ENCODE data around the gene RBCK1.

Gene RBCK1

DNA sequence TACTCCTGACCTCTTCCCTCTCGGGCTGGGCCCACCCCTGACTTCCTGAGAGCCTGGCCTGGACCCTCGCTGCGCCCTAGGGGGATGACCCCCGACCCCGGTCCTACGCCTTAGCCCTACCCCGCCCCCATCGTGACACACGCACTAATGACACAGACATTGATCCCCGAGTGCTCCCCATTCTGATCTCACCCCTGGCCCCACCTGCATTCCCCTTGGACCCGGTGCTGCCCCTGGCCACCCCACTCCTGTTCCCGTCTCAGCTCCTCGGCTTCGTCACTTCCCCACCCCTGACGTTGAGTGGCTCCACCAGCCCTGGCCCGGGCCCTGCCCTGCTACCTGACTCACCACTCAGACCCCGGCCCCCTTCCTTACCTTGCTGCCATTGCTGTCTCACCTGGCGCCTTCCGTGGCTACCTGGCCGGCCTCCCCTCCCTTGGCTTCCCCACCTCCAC is 12.1 kb downstream of the RBCK1 start:
- no peak for DNase-seq

DNA sequence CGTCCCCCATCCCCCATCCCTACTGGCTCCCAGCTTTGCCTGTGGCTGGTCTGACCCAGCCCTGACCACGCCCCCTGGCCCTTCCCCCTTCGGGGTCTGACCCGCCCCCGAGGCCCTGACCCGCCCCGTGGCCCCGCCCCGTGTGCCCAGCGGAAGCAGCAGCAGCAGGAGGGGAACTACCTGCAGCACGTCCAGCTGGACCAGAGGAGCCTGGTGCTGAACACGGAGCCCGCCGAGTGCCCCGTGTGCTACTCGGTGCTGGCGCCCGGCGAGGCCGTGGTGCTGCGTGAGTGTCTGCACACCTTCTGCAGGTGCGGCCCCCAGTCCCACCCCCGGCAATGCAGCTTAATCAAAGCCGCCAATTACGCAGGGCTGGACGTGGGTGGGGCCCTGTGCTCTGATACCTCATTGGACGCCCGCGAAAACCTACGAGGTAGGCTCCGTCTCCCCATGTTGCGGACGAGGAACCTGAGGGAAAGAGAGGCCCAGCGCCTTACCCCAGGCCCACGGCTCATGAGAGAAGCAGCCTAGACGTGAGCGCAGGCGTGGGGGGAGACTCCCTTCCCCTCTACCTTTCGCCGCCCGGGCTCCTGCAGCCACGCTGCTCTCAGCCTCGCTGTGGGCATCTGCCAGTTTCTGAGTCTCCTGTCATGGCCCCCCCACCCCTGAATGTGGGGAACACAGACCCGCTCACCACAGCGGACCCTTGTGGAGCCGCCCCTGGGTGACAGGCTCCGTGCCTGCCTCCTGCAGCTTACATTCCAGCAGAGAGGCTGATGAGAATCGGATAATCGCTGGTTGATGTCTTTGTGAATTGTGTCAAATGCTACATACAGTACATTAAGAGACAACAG is 12.8 kb downstream of the RBCK1 start:
- DNase-seq = no peak

DNA sequence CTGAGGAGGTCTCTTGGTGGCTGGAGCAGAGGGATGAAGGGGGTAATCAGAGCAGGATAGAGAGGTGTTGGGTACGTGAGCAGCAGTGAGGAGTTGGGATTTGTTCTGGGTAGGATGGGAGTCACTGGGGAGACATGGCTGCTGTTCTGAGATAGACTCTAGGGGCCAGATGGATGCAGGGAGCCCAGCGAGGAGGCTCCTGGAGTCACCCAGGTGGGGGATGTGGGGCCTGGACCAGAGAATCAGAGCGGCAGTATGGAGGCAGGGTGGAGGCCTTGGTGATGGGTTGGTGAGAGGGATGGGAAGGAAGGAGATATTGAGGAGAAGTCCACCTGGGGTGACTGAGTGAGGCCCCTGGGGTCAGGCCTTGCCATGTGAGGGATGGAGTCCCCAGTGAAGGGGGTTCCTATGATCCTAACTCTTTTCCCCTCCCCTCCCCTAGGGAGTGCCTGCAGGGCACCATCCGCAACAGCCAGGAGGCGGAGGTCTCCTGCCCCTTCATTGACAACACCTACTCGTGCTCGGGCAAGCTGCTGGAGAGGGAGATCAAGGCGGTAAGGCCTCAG is 13.7 kb downstream of the RBCK1 start:
- DNase-seq = no peak

DNA sequence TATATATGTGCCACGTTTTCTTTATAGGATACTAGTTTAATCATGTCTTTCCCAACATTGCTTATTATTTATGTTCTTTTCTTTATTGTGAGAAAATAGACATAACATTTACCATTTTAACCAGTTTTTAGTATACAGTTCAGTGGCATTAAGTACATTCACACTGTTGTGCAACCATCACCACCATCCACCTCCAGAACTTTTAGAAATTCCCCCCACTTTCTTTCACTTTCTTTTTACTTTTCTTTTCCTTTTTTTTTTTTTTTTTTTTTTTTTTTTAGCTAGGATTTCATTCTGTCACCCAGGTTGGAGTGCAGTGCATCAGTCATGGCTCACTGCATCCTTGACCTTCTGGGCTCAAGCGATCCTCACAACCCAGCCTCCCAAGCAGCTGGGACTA is 18.5 kb downstream of the RBCK1 start:
- DNase-seq = no peak

DNA sequence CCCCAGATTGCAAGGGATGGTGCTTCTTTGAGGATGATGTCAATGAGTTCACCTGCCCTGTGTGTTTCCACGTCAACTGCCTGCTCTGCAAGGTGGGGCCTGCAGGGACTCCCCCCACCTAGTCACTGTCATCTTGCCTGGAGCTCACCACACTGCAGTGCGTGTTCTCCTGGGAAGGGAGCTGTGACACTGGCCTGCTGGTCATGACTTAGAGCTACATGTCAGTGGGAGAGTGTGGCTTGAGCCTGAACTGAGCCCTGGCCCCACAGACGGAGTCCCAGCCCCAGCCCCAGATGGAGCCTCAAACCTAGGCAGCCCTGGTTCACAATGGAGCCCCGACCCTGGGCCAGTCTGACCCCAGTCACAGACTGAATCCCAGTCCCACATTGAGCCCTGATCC is 19.3 kb downstream of the RBCK1 start:
- no peak for DNase-seq

DNA sequence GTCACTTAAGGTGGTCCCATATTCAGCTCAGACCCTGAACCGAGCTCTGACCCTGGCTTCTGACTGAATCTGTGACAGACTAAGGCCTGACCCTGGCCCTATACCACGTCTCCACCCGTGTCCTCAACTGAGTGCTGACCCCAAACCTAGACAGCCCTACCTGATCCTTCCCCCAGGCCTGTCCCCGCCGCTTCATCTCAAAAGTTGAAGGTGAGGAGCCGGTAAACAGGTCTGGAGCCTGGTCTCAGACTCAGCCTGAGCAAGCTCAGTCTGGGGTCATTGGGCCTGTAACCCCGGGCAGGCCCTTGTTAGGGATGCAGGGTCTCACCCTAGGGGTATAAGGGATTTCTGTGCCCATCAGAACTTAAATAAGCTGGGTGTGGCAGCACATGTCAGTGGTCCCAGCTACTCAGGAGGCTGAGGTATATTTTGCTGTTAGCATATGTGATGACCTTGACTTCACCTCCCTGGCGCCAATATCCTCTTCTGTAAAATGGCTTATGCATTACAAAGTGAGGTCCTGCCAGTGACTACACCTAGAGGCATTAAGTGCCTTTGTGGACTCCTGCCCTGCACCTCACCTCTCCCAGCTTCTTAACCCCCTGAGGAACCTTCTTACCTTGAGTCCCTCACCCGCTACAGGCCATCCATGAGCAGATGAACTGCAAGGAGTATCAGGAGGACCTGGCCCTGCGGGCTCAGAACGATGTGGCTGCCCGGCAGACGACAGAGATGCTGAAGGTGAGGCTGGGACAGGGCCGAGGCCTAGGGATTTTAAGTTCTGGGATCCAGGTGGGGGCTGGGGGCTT is 20.0 kb downstream of the RBCK1 start:
- DNase-seq = no peak

DNA sequence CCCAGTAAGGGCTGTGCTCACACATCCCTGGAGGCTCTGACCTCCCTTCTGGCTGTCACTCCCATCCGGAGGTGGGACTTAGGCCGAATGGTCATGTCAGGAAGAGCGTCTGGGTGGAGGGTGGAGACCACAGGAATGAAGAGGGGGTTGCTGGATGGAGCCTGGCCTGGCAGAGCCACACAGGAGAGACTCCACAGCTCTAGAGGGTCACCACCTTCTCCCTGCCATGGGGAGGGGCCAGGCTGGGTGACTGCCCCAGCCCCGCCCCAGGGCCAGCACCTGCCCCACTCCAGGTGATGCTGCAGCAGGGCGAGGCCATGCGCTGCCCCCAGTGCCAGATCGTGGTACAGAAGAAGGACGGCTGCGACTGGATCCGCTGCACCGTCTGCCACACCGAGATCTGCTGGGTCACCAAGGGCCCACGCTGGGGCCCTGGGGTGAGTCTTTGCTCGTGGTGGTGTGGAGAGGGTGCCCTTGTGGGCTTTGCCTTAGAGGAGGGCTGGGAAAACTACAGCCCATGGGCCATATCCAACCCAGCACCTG is 20.6 kb downstream of the RBCK1 start:
- no peak for DNase-seq

DNA sequence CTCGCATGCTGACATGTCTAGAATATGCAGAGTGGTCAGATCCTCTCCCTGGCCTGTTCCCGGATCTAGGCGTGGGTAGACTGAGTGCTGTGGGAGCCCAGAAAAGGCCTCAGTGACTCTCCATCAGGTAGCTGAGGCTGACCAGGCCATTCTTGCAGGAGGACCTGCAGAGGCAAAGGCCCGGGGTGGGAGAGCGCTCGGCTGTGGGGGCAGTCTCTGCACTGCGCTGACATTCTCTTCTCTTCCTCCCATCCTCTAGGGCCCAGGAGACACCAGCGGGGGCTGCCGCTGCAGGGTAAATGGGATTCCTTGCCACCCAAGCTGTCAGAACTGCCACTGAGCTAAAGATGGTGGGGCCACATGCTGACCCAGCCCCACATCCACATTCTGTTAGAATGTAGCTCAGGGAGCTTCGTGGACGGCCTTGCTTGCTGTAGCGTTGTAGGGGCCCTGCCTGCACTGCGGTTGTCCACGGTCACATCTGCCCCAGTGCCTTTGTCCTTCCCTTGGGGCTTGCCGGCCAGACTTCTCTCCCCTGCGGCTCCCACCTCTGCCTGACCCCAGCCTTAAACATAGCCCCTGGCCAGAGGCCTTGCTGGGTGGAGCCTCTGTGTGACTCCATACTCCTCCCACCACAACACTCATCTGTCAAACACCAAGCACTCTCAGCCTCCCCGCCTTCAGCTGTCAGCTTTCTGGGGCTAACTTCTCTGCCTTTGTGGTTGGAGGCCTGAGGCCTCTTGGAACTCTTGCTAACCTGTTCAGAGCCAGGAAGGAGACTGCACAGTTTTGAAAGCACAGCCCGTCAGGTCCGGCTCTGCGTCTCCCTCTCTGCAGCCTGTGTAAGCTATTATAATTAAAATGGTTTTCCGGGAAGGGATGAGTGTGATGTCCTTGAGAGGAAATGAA is 22.2 kb downstream of the RBCK1 start:
- DNase-seq = no peak

DNA sequence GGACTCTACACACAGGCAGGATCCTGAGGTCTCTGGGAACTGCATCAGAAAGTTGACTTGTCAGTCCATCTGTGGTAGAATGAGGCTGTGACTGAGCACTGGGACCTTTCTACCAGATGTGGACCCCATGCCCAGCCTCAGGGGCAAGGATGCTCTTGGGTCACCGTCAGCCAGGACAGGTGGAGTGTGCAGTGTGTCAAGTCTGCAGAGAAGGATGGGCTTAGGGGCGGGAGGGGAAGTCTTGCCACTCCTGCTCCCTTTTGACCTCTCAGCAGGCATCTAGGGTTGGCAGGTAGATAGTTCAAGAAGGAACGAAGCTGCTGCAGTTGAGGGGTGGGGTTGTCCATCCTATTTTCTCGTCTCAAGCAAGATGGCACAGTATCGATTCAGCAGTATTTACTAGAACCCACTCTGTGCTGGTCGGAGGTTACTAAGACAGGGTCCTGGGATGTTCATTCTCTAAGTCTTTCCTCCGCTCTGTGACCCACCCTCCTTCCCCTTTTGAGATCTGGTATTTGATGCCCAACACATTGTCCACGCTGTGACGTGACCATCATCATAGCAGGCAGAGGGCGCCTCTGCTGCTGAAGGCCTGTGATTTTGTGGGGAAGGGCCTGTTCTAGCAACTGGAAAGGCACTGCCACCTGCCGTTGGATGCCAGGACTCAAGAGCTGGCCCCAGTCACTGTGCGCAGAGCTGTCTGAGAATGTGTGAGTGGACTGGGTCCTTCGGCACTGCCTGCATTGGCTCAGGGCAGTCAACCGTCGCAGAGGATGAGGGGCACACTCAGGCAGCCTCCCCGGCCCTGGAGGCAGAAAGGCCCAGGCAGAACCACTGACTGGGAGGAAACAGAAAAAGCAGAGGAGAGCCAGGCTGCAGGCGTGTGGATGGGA is 23.2 kb downstream of the RBCK1 start:
- DNase-seq = no peak

DNA sequence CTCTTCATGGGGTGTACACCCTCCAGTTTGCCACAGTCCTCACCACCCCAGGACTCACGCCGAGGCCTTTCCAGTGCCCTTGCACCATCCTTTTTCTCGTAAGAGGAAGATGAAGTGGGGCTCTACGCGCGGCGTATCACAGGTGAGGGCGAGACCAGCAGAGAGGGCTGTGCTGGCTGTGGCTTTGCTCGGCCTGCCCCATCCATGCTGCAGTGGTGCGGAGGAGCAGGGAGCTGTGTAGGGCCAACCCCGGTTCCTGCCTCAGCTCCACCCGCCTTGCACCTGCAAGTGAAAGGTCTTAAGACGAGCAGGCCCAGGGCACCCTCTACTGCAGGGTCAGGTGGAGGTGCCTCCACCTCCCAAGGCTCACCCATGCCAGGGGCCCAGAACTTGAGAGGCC is 24.1 kb downstream of the RBCK1 start:
- DNase-seq = no peak

DNA sequence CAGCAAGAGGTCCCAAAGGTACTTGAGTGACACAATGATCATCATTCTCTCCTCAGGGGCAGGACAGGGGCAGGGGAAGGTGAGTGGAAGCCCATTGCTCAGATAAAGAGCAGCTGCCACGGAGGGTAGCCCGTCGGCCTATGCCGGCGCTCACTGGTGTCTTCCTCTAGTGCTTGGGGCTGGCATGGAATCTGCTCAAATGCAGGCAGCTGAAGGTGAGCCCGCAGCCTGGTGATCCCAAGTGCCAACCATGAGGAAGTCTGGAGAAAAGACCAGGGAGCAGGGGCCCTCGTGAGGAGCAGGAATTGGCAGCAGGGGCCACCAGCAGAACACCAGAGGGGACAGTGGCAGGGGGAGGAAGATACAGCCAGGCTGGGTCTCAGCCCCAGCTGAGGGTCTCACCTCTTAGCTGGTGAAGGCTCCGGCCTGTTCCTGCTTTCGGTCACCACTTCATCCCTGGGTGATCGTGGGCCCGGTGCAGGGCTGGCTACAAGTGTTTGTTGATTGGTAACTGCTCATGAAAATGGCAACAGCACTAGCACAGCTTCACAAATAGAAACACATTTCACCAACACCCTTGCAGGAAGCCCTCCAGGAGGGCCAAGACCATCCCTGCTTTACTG is 24.7 kb downstream of the RBCK1 start:
- no peak for DNase-seq

DNA sequence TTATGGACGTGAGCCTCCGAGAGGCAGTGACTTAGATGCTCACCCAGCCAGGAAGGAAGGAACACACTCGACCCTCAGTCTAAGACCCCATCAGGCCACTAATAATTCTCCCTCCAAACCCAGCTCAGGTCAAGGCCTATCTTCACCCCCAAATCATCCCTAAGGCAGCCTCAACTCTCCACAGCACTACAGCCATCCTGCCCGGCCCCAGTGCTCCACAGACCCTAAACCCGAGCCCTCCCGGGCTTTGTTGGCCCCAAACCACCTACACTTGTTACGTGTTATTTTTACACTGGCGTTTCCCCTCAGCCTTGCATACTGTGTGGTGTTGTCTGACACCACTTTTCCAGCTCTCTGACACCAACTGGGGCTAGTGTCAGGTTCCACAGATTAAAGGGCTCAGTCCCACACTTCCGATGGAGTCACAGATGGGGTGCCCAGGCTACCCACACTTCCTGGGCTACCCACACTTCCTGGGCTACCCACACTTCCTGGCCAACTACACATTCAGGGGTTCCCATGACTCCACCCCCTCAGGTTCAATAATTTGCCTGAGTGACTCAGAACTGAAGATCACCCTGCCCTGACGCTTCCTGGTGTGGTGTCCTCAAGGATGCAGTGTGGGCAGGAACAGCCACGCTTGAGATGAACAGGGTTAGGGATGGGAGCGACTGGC is 25.3 kb downstream of the RBCK1 start:
- no peak for DNase-seq

DNA sequence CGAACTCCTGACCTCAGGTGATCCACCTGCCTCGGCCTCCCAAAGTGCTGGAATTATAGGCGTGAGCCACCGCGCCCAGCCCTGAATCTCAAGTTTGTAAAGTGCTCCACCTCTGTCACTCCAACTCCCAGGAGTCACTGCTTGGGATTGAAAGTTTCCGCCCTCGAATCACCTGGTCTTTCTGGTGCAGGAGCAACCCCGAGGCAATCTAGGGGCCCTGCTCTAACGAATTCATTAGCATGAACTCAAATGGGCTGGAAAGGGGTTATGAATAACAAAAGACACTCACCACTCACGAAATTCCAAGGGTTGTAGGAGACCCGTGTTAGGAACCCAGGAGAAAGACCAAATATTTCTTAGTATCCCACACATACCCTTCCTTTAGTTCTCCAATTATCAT is 26.1 kb downstream of the RBCK1 start:
- DNase-seq = no peak

DNA sequence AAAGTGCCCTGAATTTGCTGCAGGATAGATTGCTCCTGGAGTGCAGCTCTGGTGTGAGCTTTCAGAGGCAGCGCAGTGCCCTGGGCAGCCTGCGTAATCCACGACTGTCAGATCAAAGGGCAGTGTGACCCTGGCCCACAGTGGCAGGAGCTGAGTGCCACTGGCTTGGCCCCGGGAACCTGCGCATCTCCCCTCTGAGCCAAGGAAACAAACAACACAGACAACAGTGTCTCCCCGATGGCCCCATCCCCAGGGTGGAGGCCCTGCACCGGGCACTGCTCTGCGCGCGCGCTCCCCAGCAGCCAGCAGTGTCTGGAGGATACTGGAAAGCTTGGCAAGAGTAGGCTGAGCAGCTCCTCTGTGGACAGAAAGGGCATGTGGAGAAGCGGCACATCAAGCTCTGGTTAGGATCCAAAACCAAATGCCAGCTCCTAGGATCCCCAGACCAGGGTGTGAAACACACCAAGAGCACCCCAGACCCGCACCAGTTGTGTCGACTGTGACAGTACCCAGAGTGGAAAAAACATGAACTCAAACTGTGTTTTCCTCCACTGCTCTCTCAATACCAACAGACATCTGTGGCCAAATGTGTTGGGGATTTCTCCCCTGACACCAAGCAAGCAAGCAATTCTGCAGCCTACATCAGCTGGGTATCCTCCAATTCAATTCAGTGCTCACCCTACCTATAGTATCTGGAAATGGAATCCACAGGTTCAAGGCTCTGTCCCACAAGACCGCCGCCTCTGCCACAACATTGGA is 26.7 kb downstream of the RBCK1 start:
- no peak for DNase-seq

DNA sequence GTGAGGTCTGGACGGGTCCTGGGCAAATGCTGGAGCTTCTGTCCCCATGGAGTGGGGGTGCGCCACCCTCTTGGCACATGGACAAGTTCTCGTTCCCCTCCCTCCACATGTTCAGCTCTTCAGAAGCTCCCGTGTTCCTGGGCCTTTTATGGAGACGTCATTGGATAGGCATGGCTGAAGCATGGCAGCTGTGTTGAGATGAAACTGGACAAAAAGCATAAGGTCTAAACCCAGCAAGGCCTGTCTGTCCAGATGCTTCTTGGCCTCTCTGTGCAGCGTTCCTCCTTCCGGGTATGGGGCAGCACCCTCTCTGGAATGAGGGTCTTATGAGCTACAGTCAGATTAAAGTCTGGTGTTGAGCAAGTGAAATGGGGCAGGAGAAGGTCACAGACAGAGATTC is 27.5 kb downstream of the RBCK1 start:
- no peak for DNase-seq

DNA sequence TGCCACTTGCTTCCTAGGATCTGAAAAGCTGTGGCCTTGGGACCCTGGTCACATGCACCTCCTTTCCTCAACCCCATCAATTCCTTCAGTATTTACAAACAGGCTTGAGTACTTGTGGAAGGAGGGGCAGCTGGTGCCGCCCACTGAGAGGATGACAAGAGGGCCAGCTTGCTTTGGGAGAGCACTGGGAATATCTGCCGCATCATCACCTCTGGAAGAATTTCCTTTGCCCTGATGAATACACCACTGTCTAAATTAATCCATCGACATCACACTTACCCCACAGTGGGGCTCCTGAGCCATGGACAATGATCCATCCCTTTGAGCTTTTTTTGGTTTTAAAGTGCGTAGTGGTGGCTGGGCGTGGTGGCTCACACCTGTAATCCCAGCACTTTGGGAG is 28.4 kb downstream of the RBCK1 start:
- DNase-seq = no peak

DNA sequence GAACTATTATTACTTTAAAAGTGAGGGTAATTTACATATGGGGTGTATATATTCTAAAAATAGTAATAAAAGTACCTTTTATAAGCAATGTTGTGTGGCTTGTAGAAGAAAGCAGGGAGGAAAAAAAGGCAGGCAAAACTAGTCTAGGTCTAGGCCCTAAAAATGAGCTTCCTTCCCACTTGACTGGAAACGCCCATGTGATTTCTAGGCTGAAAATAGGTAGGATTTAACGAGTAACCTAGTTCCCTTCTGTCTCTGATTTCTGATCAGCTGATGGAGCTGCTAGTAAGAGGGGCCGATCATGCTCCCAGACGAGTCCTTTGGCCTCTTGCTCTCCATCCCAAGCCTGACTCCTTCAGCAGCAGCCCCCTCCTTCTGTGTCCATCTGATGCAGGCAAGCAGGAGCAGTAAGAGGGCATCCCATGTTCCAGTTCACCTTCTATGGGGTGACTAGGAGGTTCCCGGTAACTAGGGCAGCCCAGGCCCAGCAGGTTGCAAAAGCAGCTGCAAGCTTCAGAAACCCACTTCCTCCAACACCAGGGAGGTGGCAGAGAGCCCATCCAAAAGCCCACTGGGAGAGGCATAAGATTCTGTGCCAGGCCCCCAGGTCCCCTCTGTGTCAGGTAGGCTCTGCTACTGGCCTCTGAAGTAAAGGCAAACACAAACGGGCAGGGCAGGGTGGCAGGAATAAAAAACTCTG is 29.8 kb downstream of the RBCK1 start:
- DNase-seq = no peak

DNA sequence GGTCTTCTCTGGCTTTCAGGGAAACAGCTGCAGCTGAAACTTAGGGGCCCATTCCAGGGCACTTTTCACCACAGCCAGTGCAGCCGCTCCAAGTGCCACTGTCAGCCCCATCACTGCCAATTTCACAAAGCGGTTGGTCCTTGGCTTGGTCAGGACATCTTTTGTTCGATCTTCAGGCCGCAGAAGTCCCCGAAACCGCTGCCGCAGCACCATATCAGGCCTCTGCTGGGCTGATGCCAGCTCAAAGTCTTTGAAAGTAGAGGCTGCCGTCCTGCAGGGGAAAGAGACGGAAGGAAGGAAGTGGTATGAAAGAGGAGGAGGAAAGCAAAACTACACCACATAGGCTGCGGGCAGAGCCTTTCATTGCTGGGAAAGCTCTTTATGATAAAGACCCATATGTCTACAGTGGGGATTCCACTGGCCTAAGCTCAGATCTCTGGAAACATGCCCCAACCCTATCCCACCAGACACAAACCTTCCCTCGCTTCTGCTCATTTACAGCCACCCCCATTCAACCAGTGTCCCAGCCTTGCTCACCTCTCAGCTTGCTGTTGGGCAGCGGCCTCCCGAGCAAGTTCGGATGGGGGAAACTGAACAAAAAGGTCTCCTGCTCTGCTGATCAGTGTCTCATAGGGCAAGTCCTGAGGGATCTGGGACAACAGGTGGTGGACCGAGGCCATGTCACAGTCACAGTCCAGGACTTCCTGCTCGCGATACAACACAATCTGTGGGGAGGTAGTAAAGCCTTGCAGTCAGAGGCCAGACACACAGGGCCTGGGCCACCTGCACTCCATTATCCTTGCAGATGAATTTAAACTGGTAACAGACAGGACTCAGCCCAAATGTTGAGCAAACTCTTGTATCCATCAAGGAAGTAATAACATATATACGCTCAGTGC is 30.7 kb downstream of the RBCK1 start:
- DNase-seq = no peak

All from cortex of kidney (tissue), 1 donor.